ENCODE data around the gene PQBP1. TPM values are rescaled to one million over a fixed set of nuclear protein-coding genes. Genes with fewer than 3 reads are reported as not detected.

The PQBP1 gene
- total RNA-seq, 2 donors from 2014 or later = 37.1 to 76.6 TPM

DNA sequence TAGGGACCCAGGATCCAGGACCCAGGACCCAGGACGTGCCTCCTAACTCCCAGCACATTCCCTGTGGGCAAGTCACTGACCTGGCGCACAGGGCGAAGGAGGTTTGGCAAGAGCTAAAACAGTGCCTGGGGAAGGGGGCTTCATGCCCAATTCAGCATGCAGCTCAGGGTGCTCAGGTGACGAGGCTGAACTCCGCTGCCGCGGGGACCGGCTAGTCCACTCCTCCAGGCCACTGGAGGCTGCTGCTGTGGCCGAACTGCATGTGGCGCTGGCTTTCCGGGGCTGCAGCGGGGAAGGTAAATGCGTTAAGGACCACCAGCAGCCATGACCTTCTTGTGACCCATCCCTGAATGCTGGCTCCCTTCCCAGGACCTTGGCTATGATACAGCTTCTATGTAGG lies 26.0 kb downstream of the PQBP1 start:
- no peak overlapping the region for H3K27ac ChIP-seq
- DNase-seq (ENCODE audit: low spot score) = no peak
- H3K4me3 ChIP-seq = no peak overlapping the region
- no peaks in the 10 kb centered on the region for H3K27me3 ChIP-seq (replicated peaks; ENCODE audit: insufficient read depth)
- H3K36me3 ChIP-seq = no peaks in the 10 kb centered on the region
- no peaks in the 10 kb centered on the region for H3K9me3 ChIP-seq
- TF ChIP-seq POLR2A (IDR thresholded peaks at IDR 0.05) (no peak), POLR2AphosphoS5 (IDR thresholded peaks at IDR 0.05) (no peak)
- TF ChIP-seq, protein P1, sequence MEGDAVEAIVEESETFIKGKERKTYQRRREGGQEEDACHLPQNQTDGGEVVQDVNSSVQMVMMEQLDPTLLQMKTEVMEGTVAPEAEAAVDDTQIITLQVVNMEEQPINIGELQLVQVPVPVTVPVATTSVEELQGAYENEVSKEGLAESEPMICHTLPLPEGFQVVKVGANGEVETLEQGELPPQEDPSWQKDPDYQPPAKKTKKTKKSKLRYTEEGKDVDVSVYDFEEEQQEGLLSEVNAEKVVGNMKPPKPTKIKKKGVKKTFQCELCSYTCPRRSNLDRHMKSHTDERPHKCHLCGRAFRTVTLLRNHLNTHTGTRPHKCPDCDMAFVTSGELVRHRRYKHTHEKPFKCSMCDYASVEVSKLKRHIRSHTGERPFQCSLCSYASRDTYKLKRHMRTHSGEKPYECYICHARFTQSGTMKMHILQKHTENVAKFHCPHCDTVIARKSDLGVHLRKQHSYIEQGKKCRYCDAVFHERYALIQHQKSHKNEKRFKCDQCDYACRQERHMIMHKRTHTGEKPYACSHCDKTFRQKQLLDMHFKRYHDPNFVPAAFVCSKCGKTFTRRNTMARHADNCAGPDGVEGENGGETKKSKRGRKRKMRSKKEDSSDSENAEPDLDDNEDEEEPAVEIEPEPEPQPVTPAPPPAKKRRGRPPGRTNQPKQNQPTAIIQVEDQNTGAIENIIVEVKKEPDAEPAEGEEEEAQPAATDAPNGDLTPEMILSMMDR (IDR thresholded peaks at IDR 0.05) = no peak
- H3K4me1 ChIP-seq (replicated peaks) = no peaks in the 10 kb centered on the region
- 94% methylated on average over 10 of the region's 13 CpGs for WGBS
- intact Hi-C loops (cut with DNase I) = no loop called here

DNA sequence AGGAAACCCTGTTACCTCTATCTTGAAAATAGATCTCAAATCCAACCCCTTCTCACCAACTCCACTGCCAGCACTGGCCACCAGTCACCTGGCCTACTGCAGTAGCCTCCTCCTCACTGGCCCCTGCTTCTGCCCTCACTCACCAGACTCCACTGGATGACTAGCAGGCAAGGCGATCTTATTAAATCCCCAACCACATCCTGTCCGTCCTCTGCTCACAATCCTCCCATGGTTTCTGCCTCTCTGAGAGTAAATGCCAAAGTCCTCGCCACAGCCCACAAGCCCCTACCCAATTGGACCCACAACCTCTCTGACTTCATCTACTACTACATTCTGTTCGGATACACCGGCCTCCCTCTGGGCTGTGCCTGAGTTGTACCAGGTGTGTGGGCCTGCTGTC lies 26.5 kb downstream of the PQBP1 start:
- Histone ChIP-seq H3K9me3 (no peaks in the 10 kb centered on the region), H3K4me3 (no peak overlapping the region), H3K27ac (no peak overlapping the region), H3K27me3 (replicated peaks; ENCODE audit: insufficient read depth) (no peaks in the 10 kb centered on the region), H3K4me1 (replicated peaks) (no peaks in the 10 kb centered on the region), H3K36me3 (no peaks in the 10 kb centered on the region)
- intact Hi-C loops (cut with DNase I) = no loop called here
- TF ChIP-seq POLR2AphosphoS5 (IDR thresholded peaks at IDR 0.05) (no peak), POLR2A (IDR thresholded peaks at IDR 0.05) (no peak)
- TF ChIP-seq, protein P1 (IDR thresholded peaks at IDR 0.05) = no peak
- 85% methylated on average over 5 of the region's 5 CpGs for WGBS
- DNase-seq (ENCODE audit: low spot score) = no peak

DNA sequence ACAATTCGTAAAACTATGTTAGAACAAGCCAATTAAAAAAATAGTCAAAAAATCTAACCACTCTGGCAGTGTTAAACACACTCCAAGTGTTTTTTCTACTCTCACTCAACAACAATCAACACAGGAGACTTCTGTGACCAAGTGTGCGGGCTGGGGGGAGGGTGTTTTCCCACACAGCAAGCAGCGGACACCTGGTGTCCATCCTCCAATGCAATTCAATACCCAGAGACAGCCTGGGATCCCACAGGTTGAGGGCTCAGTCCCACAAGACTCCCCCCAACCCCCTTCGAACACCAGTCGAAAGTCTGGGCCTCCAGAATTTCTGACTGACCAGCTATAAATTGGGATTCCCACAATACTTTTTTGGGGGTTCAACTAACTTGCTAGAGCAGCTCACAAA lies 29.4 kb downstream of the PQBP1 start:
- Histone ChIP-seq H3K4me1 (replicated peaks) (no peaks in the 10 kb centered on the region), H3K9me3 (no peaks in the 10 kb centered on the region), H3K27ac (no peak overlapping the region), H3K36me3 (no peaks in the 10 kb centered on the region), H3K27me3 (replicated peaks; ENCODE audit: insufficient read depth) (no peaks in the 10 kb centered on the region), H3K4me3 (no peak overlapping the region)
- intact Hi-C loops (cut with DNase I) = no loop called here
- WGBS = 87% methylated on average over 5 of the region's 5 CpGs
- TF ChIP-seq POLR2A (IDR thresholded peaks at IDR 0.05) (no peak), POLR2AphosphoS5 (IDR thresholded peaks at IDR 0.05) (no peak)
- TF ChIP-seq, protein P1 (IDR thresholded peaks at IDR 0.05) = no peak
- no peak for DNase-seq (ENCODE audit: low spot score)

DNA sequence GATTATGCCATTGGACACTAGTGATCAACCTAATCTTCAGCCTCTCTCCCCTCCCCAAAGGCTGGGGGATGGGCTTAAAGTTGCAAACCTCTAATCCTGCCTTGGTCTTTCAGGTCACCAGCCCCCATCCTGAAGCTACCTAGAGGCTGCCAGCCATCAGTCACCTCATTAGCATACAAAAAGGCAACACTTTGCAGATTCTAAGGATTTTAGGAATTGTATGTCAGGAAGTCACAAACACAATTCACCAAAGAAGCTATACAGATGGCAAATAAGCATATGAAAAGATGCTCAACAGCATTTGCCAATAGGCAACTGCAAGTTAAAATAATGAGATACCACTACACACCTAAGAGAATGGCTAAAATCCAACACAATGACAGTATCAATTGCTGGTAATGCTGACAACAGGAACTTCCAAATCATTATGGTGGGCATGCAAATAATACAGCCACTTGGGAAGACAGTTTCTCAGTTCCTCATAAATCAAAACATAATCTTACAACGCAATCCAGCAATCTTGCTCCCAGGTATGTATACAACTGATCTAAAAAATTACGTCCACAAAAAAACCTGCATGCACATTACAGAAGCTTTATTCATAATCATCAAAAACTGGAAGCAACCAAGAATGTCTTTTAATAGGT lies 30.1 kb downstream of the PQBP1 start:
- no peak for TF ChIP-seq POLR2AphosphoS5 (IDR thresholded peaks at IDR 0.05)
- TF ChIP-seq, protein P1 (IDR thresholded peaks at IDR 0.05) = no peak
- no peak for TF ChIP-seq POLR2A (IDR thresholded peaks at IDR 0.05)
- no peaks in the 10 kb centered on the region for H3K9me3 ChIP-seq
- WGBS = 82% methylated on average over 2 of the region's 2 CpGs
- no peak overlapping the region for H3K4me3 ChIP-seq
- no peak for DNase-seq (ENCODE audit: low spot score)
- no peaks in the 10 kb centered on the region for H3K27me3 ChIP-seq (replicated peaks; ENCODE audit: insufficient read depth)
- H3K36me3 ChIP-seq = no peaks in the 10 kb centered on the region
- intact Hi-C loops (cut with DNase I) = no loop called here
- H3K4me1 ChIP-seq (replicated peaks) = no peaks in the 10 kb centered on the region
- no peak overlapping the region for H3K27ac ChIP-seq

DNA sequence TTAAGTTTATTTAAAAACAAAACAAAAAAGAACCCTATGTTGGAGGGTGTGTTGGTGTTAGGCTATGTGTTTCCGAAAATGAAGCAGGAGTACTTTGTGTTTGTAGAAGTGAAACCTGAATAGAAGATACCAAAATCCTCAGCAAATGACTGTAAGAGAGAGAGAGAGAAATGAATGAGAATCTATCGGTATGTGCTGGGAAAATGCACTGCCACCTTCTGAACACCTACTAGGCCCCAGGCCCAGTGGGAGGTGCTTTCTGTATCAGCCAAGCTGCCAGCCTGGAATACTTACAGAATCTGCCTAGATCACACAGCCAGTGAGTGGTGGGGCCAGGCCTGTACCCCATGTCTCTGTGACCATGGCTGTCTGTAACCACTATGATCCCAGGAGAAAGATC lies 36.0 kb downstream of the PQBP1 start:
- H3K27ac ChIP-seq = no peak overlapping the region
- H3K36me3 ChIP-seq = no peaks in the 10 kb centered on the region
- H3K9me3 ChIP-seq = no peaks in the 10 kb centered on the region
- WGBS = 79% methylated on average over 2 of the region's 2 CpGs
- DNase-seq (ENCODE audit: low spot score) = no peak
- no peak overlapping the region for H3K4me3 ChIP-seq
- no peak for TF ChIP-seq POLR2A (IDR thresholded peaks at IDR 0.05)
- TF ChIP-seq, protein P1 (IDR thresholded peaks at IDR 0.05) = no peak
- no peak for TF ChIP-seq POLR2AphosphoS5 (IDR thresholded peaks at IDR 0.05)
- no peaks in the 10 kb centered on the region for H3K27me3 ChIP-seq (replicated peaks; ENCODE audit: insufficient read depth)
- H3K4me1 ChIP-seq (replicated peaks) = no peaks in the 10 kb centered on the region
- intact Hi-C loops (cut with DNase I) = no loop called here

All from prostate gland (tissue), 2 donors.